OCI-LY7 (cell line): Measurements from ENCODE around the gene PLEKHG5. TPM values are rescaled to one million over a fixed set of nuclear protein-coding genes. Genes with fewer than 3 reads are reported as not detected.

ENCODE experiments used
- BruUV-seq: library from RNA; stranded (reverse); fragments of 400-500 nt; replicated peaks from 2 replicates; lab custom pipeline; 2021; lab: Mats Ljungman, UMichigan
- CTCF ChIA-PET: fragments of 300-600 bp; sonication (Branson Sonifier 250); formaldehyde crosslinking; loops from one replicate; lab custom pipeline; 2022; ENCODE audit warnings: antibody characterized with exemption; ENCODE audit not compliant: unreplicated experiment; lab: Charles Lee
- POLR2A ChIA-PET: fragments of 300-600 bp; sonication (Branson Sonifier 250); formaldehyde crosslinking; loops from one replicate; lab custom pipeline; 2022; ENCODE audit warnings: antibody characterized with exemption; lab: Charles Lee
- DNase-seq: peaks from one replicate; pipeline ENCODE4 v3.0.0-alpha.2; 2015; ENCODE audit warnings: low spot score
- H2AFZ ChIP-seq: fragments of 200-600 bp; sonication (generic), shearing (Covaris generic); 2 replicates; pipeline ENCODE4 v1.6.1; 2014; ENCODE audit warnings: mild to moderate bottlenecking, antibody characterized with exemption, low read length, moderate library complexity
- H3K27ac ChIP-seq: fragments of 200-600 bp; sonication (generic); 2 replicates; pipeline ENCODE4 v1.5.1; 2014; ENCODE audit warnings: mixed run types, low read depth, mild to moderate bottlenecking, moderate library complexity, low read length, inconsistent platforms; ENCODE audit not compliant: poor library complexity, severe bottlenecking
- H3K36me3 ChIP-seq: fragments of 200-600 bp; sonication (generic); 2 replicates; pipeline ENCODE4 v1.6.1; 2014; ENCODE audit warnings: mild to moderate bottlenecking, antibody characterized with exemption, low read length, moderate library complexity, mixed read lengths; ENCODE audit not compliant: insufficient read depth
- H3K4me1 ChIP-seq: fragments of 200-600 bp; sonication (generic); 2 replicates; pipeline ENCODE4 v1.5.1; 2014; ENCODE audit warnings: mild to moderate bottlenecking, low read length; ENCODE audit not compliant: insufficient read depth, poor library complexity, severe bottlenecking
- H3K4me2 ChIP-seq: fragments of 200-600 bp; sonication (generic); 2 replicates; pipeline ENCODE4 v1.6.1; 2014; ENCODE audit warnings: mild to moderate bottlenecking, low read length
- H3K4me3 ChIP-seq: fragments of 200-600 bp; sonication (generic); 2 replicates; pipeline ENCODE4 v1.5.1; 2014; ENCODE audit warnings: mild to moderate bottlenecking, low read depth, low read length; ENCODE audit not compliant: poor library complexity, severe bottlenecking
- H3K79me2 ChIP-seq: fragments of 200-600 bp; sonication (generic); 2 replicates; pipeline ENCODE4 v1.6.1; 2016; ENCODE audit warnings: low read depth, mild to moderate bottlenecking, low read length, moderate library complexity, mixed read lengths; ENCODE audit not compliant: insufficient read depth
- H3K9me2 ChIP-seq: fragments of 200-600 bp; sonication (generic); 2 replicates; pipeline ENCODE4 v1.6.1; 2016; ENCODE audit warnings: mild to moderate bottlenecking, low read length, mixed read lengths; ENCODE audit not compliant: insufficient read depth
- H3K9me3 ChIP-seq: fragments of 200-600 bp; sonication (generic); 2 replicates; pipeline ENCODE4 v1.6.1; 2014; ENCODE audit warnings: mild to moderate bottlenecking, mixed run types, low read length, mixed read lengths
- H4K20me1 ChIP-seq: fragments of 200-600 bp; sonication (generic); 2 replicates; pipeline ENCODE4 v1.6.1; 2014; ENCODE audit warnings: mild to moderate bottlenecking, antibody characterized with exemption, low read length, moderate library complexity, mixed read lengths; ENCODE audit not compliant: insufficient read depth
- CTCF ChIP-seq: fragments of 200-600 bp; sonication (generic); conservative IDR thresholded peaks from 2 replicates; pipeline ENCODE4 v1.5.1; 2014; ENCODE audit warnings: mild to moderate bottlenecking, antibody characterized with exemption, low read length, moderate library complexity, mixed read lengths
- EZH2phosphoT487 ChIP-seq: fragments of 200-600 bp; sonication (generic); IDR thresholded peaks from 2 replicates; pipeline ENCODE4 v1.6.1; 2018; ENCODE audit warnings: low read depth, borderline replicate concordance, mild to moderate bottlenecking, mixed run types, antibody characterized with exemption, low read length, moderate library complexity, mixed read lengths
- intact Hi-C: fragments of 100-400 bp; cut with micrococcal nuclease; formaldehyde crosslinking; loops from one replicate; pipeline ENCODE4 v1.10.0; 2022; ENCODE audit not compliant: unreplicated experiment
- total RNA-seq, 2 experiments: library from RNA; depleted of rRNA in 1 of 2; stranded (reverse); fragments of >200 nt in 1 of 2; shearing (Covaris generic) in 1 of 2; gene quantifications; 2 replicates each; pipeline ENCODE4 v1.2.3, GENCODE V29; 2014 to 2022

Gene PLEKHG5
- total RNA-seq, 2 experiments from 2014 or later: 1.6 to 2.4 TPM

GRCh38 chr1:6513320-6513801 lies 21.9 kb upstream of the PLEKHG5 start:
- CTCF ChIA-PET: no interaction called here

GRCh38 chr1:6512908-6513280 lies 21.4 kb upstream of the PLEKHG5 start:
- ChIA-PET CTCF (no interaction called here), POLR2A (interaction anchor here (0.7 to 1.1 kb wide), 2 partner anchors 9 kb away, joined by 3 read pairs; no protein-coding TSS in a partner anchor)
- H4K20me1 ChIP-seq: no peaks in the 10 kb centered on the region; the same call in 1 of the 2 replicates
- H3K36me3 ChIP-seq: no peaks in the 10 kb centered on the region
- TF ChIP-seq CTCF: no peak
- no peak for TF ChIP-seq EZH2phosphoT487
- H3K79me2 ChIP-seq: no peaks in the 10 kb centered on the region
- no TSS peak for BruUV-seq
- no peak overlapping the region for H3K27ac ChIP-seq
- no peak overlapping the region for H3K4me3 ChIP-seq
- no peaks in the 10 kb centered on the region for H3K4me1 ChIP-seq
- intact Hi-C loops: no loop called here
- no peaks in the 10 kb centered on the region for H3K9me3 ChIP-seq
- no peak overlapping the region for H3K4me2 ChIP-seq
- no peak for DNase-seq
- H2AFZ ChIP-seq: no peak overlapping the region
- H3K9me2 ChIP-seq: no peaks in the 10 kb centered on the region

More at GRCh38 chr1:6513320-6513801, 21.9 kb upstream of the PLEKHG5 start:
- no peaks in the 10 kb centered on the region for H3K9me3 ChIP-seq
- DNase-seq: no peak
- H3K27ac ChIP-seq: no peak overlapping the region
- H3K79me2 ChIP-seq: no peaks in the 10 kb centered on the region
- H4K20me1 ChIP-seq: no peaks in the 10 kb centered on the region
- intact Hi-C loops: no loop called here
- H2AFZ ChIP-seq: no peak overlapping the region
- H3K36me3 ChIP-seq: no peaks in the 10 kb centered on the region
- no peak overlapping the region for H3K4me2 ChIP-seq
- no TSS peak for BruUV-seq
- POLR2A ChIA-PET: interaction anchor here (0.6 to 0.7 kb wide), 2 partner anchors 8 to 24 kb away, joined by 3 read pairs; no protein-coding TSS in a partner anchor
- no peak overlapping the region for H3K4me3 ChIP-seq
- H3K9me2 ChIP-seq: no peaks in the 10 kb centered on the region
- TF ChIP-seq EZH2phosphoT487 (no peak), CTCF (no peak)
- H3K4me1 ChIP-seq: no peaks in the 10 kb centered on the region

- Histone ChIP-seq H3K4me1 (no peaks in the 10 kb centered on the region), H3K4me2 (no peak overlapping the region), H3K79me2 (no peaks in the 10 kb centered on the region), H3K27ac (no peak overlapping the region), H4K20me1 (no peaks in the 10 kb centered on the region; the same call in 1 of the 2 replicates), H2AFZ (no peak overlapping the region), H3K4me3 (no peak overlapping the region), H3K9me2 (no peaks in the 10 kb centered on the region), H3K9me3 (no peaks in the 10 kb centered on the region), H3K36me3 (no peaks in the 10 kb centered on the region)
- intact Hi-C loops: no loop called here
- DNase-seq: no peak
- TF ChIP-seq EZH2phosphoT487 (no peak), CTCF (no peak)
- CTCF ChIA-PET: no interaction called here
- POLR2A ChIA-PET: interaction anchor here (1.1 kb wide), 1 partner anchor 9 kb away, joined by 3 read pairs; no protein-coding TSS in a partner anchor
- BruUV-seq: no TSS peak
Measured at GRCh38 chr1:6512245-6512907, 20.9 kb upstream of the PLEKHG5 start.
